Glutamatergic neuron (in vitro differentiated cells): ENCODE data around the gene KRT20. TPM values are rescaled to one million over a fixed set of nuclear protein-coding genes. Genes with fewer than 3 reads are reported as not detected.

ENCODE experiments used
- DNase-seq: peaks from one replicate; pipeline ENCODE4 v3.0.0; 2022
- H3K27ac Mint-ChIP-seq: one replicate; pipeline ENCODE4 v1.8.0; 2020; ENCODE audit warnings: mild to moderate bottlenecking, mixed read lengths, inconsistent platforms; ENCODE audit not compliant: unreplicated experiment
- H3K27me3 Mint-ChIP-seq: one replicate; pipeline ENCODE4 v1.8.0; 2020; ENCODE audit warnings: mild to moderate bottlenecking, moderate library complexity, mixed read lengths, inconsistent platforms; ENCODE audit not compliant: unreplicated experiment
- H3K36me3 Mint-ChIP-seq: one replicate; pipeline ENCODE4 v1.8.0; 2020; ENCODE audit warnings: mild to moderate bottlenecking, mixed read lengths, inconsistent platforms; ENCODE audit not compliant: unreplicated experiment
- H3K4me1 Mint-ChIP-seq: one replicate; pipeline ENCODE4 v1.8.0; 2020; ENCODE audit warnings: mild to moderate bottlenecking, low read depth, mixed read lengths, inconsistent platforms; ENCODE audit not compliant: unreplicated experiment
- H3K4me3 Mint-ChIP-seq: one replicate; pipeline ENCODE4 v1.8.0; 2020; ENCODE audit warnings: mild to moderate bottlenecking, mixed read lengths, inconsistent platforms; ENCODE audit not compliant: unreplicated experiment
- H3K9me3 Mint-ChIP-seq: one replicate; pipeline ENCODE4 v1.8.0; 2020; ENCODE audit warnings: mild to moderate bottlenecking, moderate library complexity, mixed read lengths, inconsistent platforms; ENCODE audit not compliant: unreplicated experiment
- total RNA-seq: library from RNA; stranded (reverse); fragmentation: NEBNext Ultra II Directional; extraction: Animal tissue kit (Norgen Biotek cat#: 25700); gene quantifications from one replicate; pipeline ENCODE4 v1.2.1, GENCODE V29; 2021; ENCODE audit not compliant: unreplicated experiment
- TF ChIP-seq, protein P1 (sequence below): fragments of 200-600 bp; sonication (generic); IDR thresholded peaks from one replicate; pipeline ENCODE4 v1.5.0; 2021; ENCODE audit not compliant: partially characterized antibody, unreplicated experiment

Gene KRT20
- total RNA-seq, 1 donor from 2014 or later = not detected

DNA sequence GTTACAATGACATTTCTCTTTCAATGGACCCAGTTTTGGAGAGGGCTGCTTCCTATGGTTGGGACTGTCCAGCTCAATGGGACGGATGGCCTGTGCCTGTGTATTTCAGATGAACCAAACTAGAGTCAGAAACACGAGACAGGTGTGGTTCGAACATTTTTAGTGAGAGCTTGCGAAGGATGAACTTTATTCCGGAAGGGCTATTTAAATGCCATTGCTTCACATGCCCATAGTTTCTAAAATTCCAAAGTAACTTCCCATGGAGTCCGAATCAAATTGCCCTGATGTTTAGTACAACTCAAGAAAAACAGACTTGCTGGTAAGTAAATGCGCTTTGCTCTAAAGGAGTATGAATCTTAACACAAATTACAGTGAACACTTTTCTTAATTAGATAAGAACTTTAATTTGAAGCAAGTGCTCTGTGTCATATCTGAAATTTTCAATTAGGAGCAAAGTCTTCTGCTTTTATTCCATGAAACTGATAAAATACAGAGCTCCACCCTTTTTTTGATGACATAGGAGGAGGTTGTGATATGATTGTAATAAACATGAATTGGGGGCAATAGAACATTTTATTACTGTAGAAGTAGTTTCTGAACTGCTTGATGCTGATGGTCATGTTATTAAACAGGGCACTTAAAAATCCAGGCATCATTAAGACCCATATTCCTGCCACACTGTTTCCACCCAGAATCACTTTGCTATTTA is 1.3 kb downstream of the KRT20 start:
- no peaks in the 10 kb centered on the region for H3K36me3 Mint-ChIP-seq
- H3K27me3 Mint-ChIP-seq = peaks cover 2% of the 10 kb centered on the region
- no peaks in the 10 kb centered on the region for H3K4me1 Mint-ChIP-seq
- H3K4me3 Mint-ChIP-seq = no peak overlapping the region
- no peaks in the 10 kb centered on the region for H3K9me3 Mint-ChIP-seq
- TF ChIP-seq, protein P1, sequence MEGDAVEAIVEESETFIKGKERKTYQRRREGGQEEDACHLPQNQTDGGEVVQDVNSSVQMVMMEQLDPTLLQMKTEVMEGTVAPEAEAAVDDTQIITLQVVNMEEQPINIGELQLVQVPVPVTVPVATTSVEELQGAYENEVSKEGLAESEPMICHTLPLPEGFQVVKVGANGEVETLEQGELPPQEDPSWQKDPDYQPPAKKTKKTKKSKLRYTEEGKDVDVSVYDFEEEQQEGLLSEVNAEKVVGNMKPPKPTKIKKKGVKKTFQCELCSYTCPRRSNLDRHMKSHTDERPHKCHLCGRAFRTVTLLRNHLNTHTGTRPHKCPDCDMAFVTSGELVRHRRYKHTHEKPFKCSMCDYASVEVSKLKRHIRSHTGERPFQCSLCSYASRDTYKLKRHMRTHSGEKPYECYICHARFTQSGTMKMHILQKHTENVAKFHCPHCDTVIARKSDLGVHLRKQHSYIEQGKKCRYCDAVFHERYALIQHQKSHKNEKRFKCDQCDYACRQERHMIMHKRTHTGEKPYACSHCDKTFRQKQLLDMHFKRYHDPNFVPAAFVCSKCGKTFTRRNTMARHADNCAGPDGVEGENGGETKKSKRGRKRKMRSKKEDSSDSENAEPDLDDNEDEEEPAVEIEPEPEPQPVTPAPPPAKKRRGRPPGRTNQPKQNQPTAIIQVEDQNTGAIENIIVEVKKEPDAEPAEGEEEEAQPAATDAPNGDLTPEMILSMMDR = no peak
- H3K27ac Mint-ChIP-seq = no peak overlapping the region
- no peak for DNase-seq

DNA sequence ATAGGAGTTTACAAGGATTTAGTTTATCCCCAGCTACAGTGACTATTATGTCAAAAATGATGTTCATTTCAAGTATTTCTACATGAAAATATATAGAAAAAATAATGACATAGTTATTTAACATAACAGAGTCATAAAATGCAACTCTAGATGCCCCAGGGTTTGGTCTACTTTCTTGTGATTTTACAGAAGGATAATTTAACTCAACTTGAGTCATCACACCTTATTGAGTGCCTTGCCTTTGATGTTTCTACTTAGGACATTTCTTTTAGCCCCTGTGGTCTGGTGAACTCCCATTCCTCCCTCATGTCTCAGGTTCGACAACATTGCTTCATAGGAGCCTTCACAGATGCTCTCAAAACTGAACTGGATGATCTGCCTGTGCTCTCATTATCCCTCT is 2.0 kb downstream of the KRT20 start:
- H3K4me3 Mint-ChIP-seq = no peak overlapping the region
- H3K36me3 Mint-ChIP-seq = no peaks in the 10 kb centered on the region
- peaks cover 2% of the 10 kb centered on the region for H3K27me3 Mint-ChIP-seq
- no peaks in the 10 kb centered on the region for H3K4me1 Mint-ChIP-seq
- no peak overlapping the region for H3K27ac Mint-ChIP-seq
- no peaks in the 10 kb centered on the region for H3K9me3 Mint-ChIP-seq
- TF ChIP-seq, protein P1 = no peak
- DNase-seq = no peak

DNA sequence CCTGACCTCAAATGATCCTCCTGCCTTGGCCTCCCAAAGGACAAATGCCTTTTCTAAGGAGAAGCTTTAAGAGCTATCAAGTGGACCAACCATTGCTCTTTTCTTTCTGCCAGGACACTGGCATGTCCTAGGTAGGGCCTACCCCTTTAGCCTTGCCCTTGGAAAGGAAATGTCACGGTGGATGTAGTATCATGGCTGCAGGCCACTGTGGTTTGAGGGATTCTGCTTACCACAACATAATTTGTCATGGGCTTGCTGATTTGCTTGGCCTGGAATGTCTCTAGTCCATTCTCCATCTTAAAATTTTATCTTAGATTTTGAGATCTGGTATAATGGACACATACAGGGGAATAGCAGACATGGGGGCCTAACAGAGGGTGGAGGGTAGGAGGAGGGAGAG is 6.0 kb downstream of the KRT20 start:
- DNase-seq = no peak
- Mint-ChIP-seq H3K4me1 (peaks cover 2% of the 10 kb centered on the region), H3K36me3 (no peaks in the 10 kb centered on the region), H3K4me3 (no peak overlapping the region), H3K27me3 (no peaks in the 10 kb centered on the region), H3K9me3 (peaks cover 2% of the 10 kb centered on the region), H3K27ac (no peak overlapping the region)
- TF ChIP-seq, protein P1 = no peak

- TF ChIP-seq, protein P1 = no peak
- H3K27ac Mint-ChIP-seq = no peak overlapping the region
- peaks cover 2% of the 10 kb centered on the region for H3K9me3 Mint-ChIP-seq
These were observed 7.0 kb downstream of the KRT20 start for GRCh38 chr17:40878044-40878443.

GRCh38 chr17:40873801-40874200 is 11.2 kb downstream of the KRT20 start:
- Mint-ChIP-seq H3K9me3 (peaks cover 2% of the 10 kb centered on the region), H3K36me3 (no peaks in the 10 kb centered on the region), H3K4me1 (peaks cover 2% of the 10 kb centered on the region), H3K27me3 (no peaks in the 10 kb centered on the region), H3K4me3 (no peak overlapping the region), H3K27ac (no peak overlapping the region)
- TF ChIP-seq, protein P1 = no peak
- DNase-seq = no peak

More at GRCh38 chr17:40878044-40878443, 7.0 kb downstream of the KRT20 start:
- Mint-ChIP-seq H3K4me3 (no peak overlapping the region), H3K27me3 (no peaks in the 10 kb centered on the region), H3K36me3 (no peaks in the 10 kb centered on the region), H3K4me1 (peaks cover 2% of the 10 kb centered on the region)
- no peak for DNase-seq
